HG03378 (cell line): Measurements from ENCODE around the gene SMIM10.
"Not testable (repeated sequence)": the region's sequence is repeated elsewhere in the genome, so short reads cannot be mapped to it uniquely, and the experiment has no call there.

Experiments
- ATAC-seq: cut with Tn5 transposase; IDR thresholded peaks from one replicate; pipeline ENCODE4 v1.9.1; 2021; ENCODE audit warnings: mild to moderate bottlenecking, moderate library complexity; ENCODE audit not compliant: unreplicated experiment

SMIM10 gene

DNA sequence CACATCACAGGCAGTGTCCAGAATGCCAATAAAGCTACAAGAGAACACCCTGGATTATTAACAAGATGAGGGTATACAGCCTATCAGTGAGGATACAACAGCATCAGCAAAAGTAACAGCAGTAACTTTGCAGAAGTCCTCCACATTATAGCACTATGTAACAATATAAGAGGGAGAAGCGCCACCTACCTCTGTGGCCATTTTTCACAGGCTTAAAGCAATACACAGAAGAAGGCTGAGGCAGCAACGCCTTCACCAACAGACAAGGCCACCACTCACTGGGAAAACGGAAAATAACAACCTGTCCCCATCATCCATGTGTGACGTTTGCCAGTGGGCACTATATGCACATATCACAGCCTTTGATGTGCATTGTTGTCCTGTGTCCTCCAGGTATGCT, 19.0 kb downstream of the SMIM10 start:
- no peak for ATAC-seq

DNA sequence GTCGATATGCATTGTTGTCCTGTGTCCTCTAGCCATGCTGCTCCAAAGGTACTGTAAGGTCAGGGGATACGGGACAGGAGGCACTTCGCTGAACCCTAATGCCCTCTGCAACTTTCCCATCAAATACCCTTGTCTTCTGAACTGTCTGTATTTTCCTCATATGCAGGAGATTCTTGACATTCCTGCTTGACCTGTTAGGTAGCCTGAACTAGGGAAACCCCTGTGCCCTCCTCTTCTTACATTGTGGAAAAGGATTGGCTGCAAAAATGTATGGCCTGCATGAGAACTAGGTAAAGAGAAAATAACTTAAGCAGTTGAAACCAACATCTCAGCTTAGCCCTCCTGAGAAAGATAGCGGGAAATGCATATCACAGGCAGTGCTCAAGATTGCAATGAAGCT, 20.1 kb downstream of the SMIM10 start:
- no peak for ATAC-seq

DNA sequence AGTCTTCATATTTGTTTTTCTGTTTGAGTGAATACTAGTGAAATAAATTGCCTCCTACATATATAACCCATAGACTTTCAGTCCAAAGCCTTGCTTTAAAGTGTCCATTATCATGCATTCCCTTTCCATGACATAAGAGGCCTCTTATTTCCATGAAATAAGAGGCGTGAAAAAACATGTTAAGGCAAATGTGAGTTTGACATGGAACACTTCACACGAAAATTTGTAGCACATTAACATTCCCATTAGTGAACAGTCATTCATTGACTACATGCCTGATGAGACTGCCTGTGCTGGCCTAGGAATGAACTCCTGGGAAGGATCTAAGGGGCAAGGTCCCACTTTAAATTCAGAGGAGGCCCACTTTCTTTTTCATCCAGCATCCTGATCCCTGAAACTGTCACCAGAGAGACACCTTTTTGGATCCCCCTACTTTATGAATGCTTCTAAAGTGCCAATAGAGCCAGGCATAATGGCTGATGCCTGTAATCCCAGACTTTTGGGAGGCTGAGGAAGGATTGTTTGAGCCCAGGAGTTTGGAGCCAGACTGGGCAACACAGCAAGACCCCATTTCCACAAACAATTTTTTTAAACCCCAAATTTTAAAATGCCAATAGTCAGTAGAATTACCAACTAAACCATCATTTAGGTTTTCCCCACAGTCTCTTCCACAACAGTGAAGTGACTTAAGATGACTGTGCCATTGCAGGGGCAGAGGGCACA, 24.9 kb downstream of the SMIM10 start:
- no peak for ATAC-seq

DNA sequence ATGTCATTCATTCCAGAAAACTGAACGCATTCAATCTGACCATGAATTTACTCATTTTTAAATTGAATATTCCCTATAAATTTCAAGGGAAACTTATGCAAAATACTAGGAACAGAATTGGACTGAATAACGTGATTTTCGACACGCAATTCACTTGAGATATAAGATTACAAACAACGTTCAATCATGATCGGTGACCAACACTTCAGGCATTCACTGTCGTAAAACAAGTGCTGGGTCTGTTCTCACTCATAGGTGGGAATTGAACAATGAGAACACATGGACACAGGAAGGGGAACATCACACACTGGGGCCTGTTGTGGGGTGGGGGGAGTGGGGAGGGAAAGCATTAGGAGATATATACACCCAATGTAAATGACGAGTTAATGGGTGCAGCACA, 29.1 kb downstream of the SMIM10 start:
- ATAC-seq, result not testable (repeated sequence)

DNA sequence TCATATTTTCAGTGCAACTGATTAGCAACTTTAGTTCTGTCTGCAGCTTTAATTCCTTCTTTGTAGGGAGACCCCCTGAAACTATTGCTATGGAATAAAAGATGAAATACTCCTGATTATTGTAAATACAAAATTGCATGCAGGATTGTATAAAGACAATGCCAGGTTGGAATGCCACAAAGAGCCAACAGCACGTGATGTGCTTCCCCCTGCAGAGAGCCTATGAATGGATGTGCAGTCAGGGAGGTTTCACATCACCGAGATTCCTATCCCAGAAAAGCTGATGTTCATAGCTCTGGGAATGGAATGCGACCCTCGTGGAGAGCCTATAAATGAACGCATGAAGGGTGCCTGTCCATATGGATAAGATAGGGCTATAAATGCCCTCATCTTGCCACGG, 33.0 kb downstream of the SMIM10 start:
- ATAC-seq, result not testable (repeated sequence)

DNA sequence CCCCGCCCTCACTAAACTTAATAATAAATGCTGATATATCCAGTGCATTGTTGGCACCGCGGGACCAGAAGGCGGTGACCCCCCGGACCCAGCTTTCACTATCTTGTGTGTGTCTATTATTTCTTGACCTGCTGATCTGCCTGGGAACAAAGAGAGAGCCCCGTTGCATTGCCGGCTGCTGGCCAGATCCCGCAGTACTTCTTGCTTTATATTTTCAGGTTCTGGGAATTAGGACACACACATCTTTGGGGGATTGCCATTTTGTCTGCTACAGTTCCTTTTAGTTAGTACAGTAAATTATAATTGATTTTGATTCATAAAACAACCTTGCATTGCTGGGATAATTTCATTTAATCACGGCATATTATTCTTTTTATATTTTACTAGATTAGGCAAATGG, 33.7 kb downstream of the SMIM10 start:
- no peak for ATAC-seq

DNA sequence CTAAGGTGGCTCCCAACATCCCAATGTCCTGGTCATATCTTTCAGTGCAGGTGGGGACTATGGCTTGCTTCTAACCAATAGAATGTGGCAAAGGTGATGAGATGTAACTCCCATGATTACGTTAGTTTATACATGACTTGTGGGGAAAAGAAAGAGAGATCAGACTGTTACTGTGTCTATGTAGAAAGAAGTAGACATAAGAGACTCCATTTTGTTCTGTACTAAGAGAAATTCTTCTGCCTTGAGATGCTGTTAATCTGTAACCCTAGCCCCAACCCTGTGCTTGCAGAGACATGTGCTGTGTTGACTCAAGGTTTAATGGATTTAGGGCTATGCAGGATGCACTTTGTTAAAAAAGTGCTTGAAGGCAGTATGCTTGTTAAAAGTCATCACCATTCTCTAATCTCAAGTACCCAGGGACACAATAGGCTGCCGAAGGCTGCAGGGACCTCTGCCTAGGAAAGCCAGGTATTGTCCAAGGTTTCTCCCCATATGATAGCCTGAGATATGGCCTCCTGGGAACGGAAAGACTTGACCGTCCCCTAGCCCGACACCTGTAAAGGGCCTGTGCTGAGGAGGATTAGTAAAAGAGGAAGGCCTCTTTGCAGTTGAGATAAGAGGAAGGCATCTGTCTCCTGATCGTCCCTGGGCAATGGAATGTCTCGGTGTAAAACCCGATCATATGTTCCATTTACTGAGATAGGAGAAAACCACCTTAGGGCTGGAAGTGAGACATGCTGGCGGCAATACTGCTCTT, 39.6 kb downstream of the SMIM10 start:
- not testable (repeated sequence) for ATAC-seq

DNA sequence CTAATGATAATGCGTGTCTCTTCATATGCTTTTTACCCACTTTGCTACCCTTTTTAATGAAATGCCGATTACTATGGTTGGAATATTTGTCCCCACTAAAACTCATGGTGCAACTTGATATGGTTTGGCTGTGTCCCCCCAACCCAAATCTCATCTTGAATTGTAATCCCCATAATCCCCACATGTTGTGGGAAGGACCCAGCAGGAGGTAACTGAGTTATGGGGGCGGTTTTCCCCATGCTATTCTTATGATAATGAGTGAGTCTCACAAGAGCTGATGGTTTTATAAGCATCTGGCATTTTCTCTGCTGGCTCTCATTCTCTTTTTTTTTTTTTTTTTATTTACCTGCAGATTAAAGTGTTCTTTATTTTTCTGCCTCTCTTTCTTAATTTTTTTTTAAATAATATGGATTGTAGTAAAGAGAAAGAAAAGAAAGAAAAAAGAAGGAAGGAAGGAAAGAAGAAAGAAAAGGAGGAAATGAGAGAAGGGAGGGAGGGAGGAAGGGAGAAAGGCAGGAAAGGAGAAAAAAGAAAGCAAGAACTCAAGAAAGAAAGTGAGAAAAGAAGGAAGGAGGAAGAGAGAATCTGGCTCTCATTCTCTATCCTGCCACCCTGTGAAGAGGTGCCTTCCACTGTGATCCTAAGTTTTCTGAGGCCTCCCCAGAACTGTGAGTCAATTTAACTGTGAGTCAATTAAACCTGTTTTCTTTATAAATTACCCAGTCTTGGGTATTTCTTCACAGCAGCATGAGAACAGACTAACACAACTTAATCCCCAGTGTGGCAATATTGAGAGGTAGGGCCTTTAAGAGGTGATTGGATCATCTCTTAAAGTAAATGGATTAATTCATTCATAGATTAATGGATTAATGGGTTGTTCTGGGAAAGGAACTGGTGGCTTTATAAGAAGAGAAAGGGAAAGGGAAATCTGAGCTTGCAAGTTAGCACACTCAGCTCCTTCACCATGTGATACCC, 50.6 kb downstream of the SMIM10 start:
- not testable (repeated sequence) for ATAC-seq
